ENCODE results near the gene GHRH. TPM values are rescaled to one million over a fixed set of nuclear protein-coding genes. Genes with fewer than 3 reads are reported as not detected.

GHRH gene
- total RNA-seq, 1 experiment from 2014 or later, result not detected

- DNase-seq (ENCODE audit: low read depth, low spot score), result no peak
- ATAC-seq, result no peak
- no peaks in the 10 kb centered on the region for H3K9me3 ChIP-seq (ENCODE audit: control insufficient read depth, insufficient read depth, low read depth, low read length)
- H3K4me1 ChIP-seq (ENCODE audit: control insufficient read depth, insufficient read depth, low read length), result no peaks in the 10 kb centered on the region
- H3K27ac ChIP-seq (ENCODE audit: low read length), result no peak overlapping the region
- ChIA-PET CTCF (no interaction called here), POLR2A (no interaction called here)
- peaks cover 2% of the 10 kb centered on the region; the same call in 1 of the 2 replicates for H3K36me3 ChIP-seq (ENCODE audit: control insufficient read depth, insufficient read depth, low read length)
- intact Hi-C loops (cut with micrococcal nuclease; ENCODE audit: unreplicated experiment), result no loop called here
- no TSS peak for BruUV-seq (replicated peaks)
- TF ChIP-seq CTCF (IDR thresholded peaks at IDR 0.05), result no peak
- no peak for TF ChIP-seq REST (IDR thresholded peaks at IDR 0.05; ENCODE audit: insufficient read depth in 1 of 2, low read depth in 2 of 2, low read length in 1 of 2)
- no peak for TF ChIP-seq TCF7L2 (IDR thresholded peaks at IDR 0.05; ENCODE audit: low read depth, low read length)
- TF ChIP-seq SIN3A (IDR thresholded peaks at IDR 0.05; ENCODE audit: borderline replicate concordance, insufficient read depth, low read depth, low read length), result no peak
- TF ChIP-seq POLR2AphosphoS5 (IDR thresholded peaks at IDR 0.05; ENCODE audit: low read depth, low read length), result no peak
- H3K27me3 ChIP-seq (ENCODE audit: control insufficient read depth, insufficient read depth, low read length), result no peaks in the 10 kb centered on the region
- in situ Hi-C loops (cut with HindIII; ENCODE audit: low pct_unique_long_range_greater_than_20kb, low sequenced_read_pairs), result no loop called here
- no peak overlapping the region for H3K4me3 ChIP-seq (ENCODE audit: low read depth in 2 of 2, low read length in 2 of 2)
These were observed 48.4 kb upstream of the GHRH start for GRCh38 chr20:37309936-37310590.

GRCh38 chr20:37309290-37309689, 47.7 kb upstream of the GHRH start:
- in situ Hi-C loops (cut with HindIII; ENCODE audit: low pct_unique_long_range_greater_than_20kb, low sequenced_read_pairs), result no loop called here
- Histone ChIP-seq H3K27me3 (ENCODE audit: control insufficient read depth, insufficient read depth, low read length) (no peaks in the 10 kb centered on the region), H3K27ac (ENCODE audit: low read length) (no peak overlapping the region), H3K9me3 (ENCODE audit: control insufficient read depth, insufficient read depth, low read depth, low read length) (no peaks in the 10 kb centered on the region), H3K4me1 (ENCODE audit: control insufficient read depth, insufficient read depth, low read length) (no peaks in the 10 kb centered on the region), H3K36me3 (ENCODE audit: control insufficient read depth, insufficient read depth, low read length) (peaks cover 2% of the 10 kb centered on the region; the same call in 1 of the 2 replicates), H3K4me3 (ENCODE audit: low read depth in 2 of 2, low read length in 2 of 2) (no peak overlapping the region)
- no peak for TF ChIP-seq TCF7L2 (IDR thresholded peaks at IDR 0.05; ENCODE audit: low read depth, low read length)
- TF ChIP-seq POLR2AphosphoS5 (IDR thresholded peaks at IDR 0.05; ENCODE audit: low read depth, low read length), result no peak
- no peak for TF ChIP-seq REST (IDR thresholded peaks at IDR 0.05; ENCODE audit: insufficient read depth in 1 of 2, low read depth in 2 of 2, low read length in 1 of 2)
- TF ChIP-seq CTCF (IDR thresholded peaks at IDR 0.05), result no peak
- TF ChIP-seq SIN3A (IDR thresholded peaks at IDR 0.05; ENCODE audit: borderline replicate concordance, insufficient read depth, low read depth, low read length), result no peak
- no peak for ATAC-seq
- intact Hi-C loops (cut with micrococcal nuclease; ENCODE audit: unreplicated experiment), result no loop called here
- BruUV-seq (replicated peaks), result no TSS peak
- DNase-seq (ENCODE audit: low read depth, low spot score), result no peak
- CTCF ChIA-PET, result no interaction called here
- POLR2A ChIA-PET, result no interaction called here
